Ovary (tissue), 9 donors: ENCODE data around the gene ATXN1. TPM values are rescaled to one million over a fixed set of nuclear protein-coding genes. Genes with fewer than 3 reads are reported as not detected.
"Not testable (repeated sequence)": the region's sequence is repeated elsewhere in the genome, so short reads cannot be mapped to it uniquely, and the experiment has no call there.

Experiments
- DNase-seq, 5 donors: peaks; one replicate each; pipeline ENCODE4 v3.0.0-alpha.2; 2019 to 2020
- H3K27ac ChIP-seq, 2 donors: fragments of 200-600 bp; one replicate each; pipeline versions ENCODE4 v1.5.1 to v1.8.0; 2019 to 2022
- H3K27me3 ChIP-seq: fragments of 200-600 bp; one replicate; pipeline ENCODE4 v1.8.0; 2022
- H3K36me3 ChIP-seq: fragments of 200-600 bp; sonication (generic); one replicate; pipeline ENCODE4 v1.5.1; 2019
- H3K4me1 ChIP-seq: one replicate; pipeline ENCODE4 v1.8.1; 2013; ENCODE audit warnings: mild to moderate bottlenecking, moderate library complexity; ENCODE audit not compliant: insufficient read depth
- H3K4me3 ChIP-seq: fragments of 200-600 bp; sonication (generic); one replicate; pipeline ENCODE4 v1.5.1; 2017
- H3K9me3 ChIP-seq, 2 donors: fragments of 200-600 bp in 1 of 2; sonication (generic) in 1 of 2; one replicate each; pipeline versions ENCODE4 v1.5.1 to v1.8.1; 2013 to 2019; ENCODE audit warnings: mild to moderate bottlenecking in 1 of 2, moderate library complexity in 1 of 2
- CTCF ChIP-seq, 3 donors: fragments of 450-650 bp in 2 of 3; fragments of 200-600 bp in 1 of 3; IDR thresholded peaks; one replicate each; pipeline versions ENCODE4 v1.5.1 to v1.8.0; 2016 to 2022; ENCODE audit warnings: antibody characterized with exemption in 3 of 3, mild to moderate bottlenecking in 1 of 3
- EP300 ChIP-seq: sonication (generic); formaldehyde crosslinking; IDR thresholded peaks from one replicate; pipeline ENCODE4 v1.6.1; 2017; ENCODE audit warnings: antibody characterized with exemption
- POLR2A ChIP-seq: fragments of 450-650 bp; IDR thresholded peaks from one replicate; pipeline ENCODE4 v1.6.1; 2017; ENCODE audit warnings: antibody characterized with exemption, mild to moderate bottlenecking, moderate library complexity
- WGBS, 3 donors: extraction: QIAGEN DNeasy Blood & Tissue Kit in 1 of 3; methylation state at CpG; one replicate each; pipeline versions ENCODE4 v1.1.5 to v1.1.7; 2013 to 2017; 5-methylcytosine and 5-hydroxymethylcytosine counted together
- intact Hi-C, 4 donors: fragments of 100-400 bp; cut with DNase I; formaldehyde crosslinking; loops; one replicate each; pipeline versions ENCODE4 v1.11.0 to v1.15.1; 2022 to 2023
- polyA plus RNA-seq, 2 donors: library from polyadenylated mRNA; stranded (reverse); fragments of 200-250 nt in 1 of 2; fragments of 350-450 nt in 1 of 2; fragmentation: Illumina TruSeq in 1 of 2; extraction: RNeasy Lipid Tissue Mini Kit (QIAGEN cat#74804) in 1 of 2; gene quantifications; one replicate each; pipeline ENCODE4 v1.2.3, GENCODE V29; 2013 to 2014
- total RNA-seq, 7 donors: library from RNA; depleted of rRNA in 2 of 7; stranded (reverse); fragments of >200 nt in 2 of 7; fragmentation: NEBNext Ultra II Directional in 3 of 7; extraction: Animal tissue kit (Norgen Biotek cat#: 25700) in 3 of 7; gene quantifications; one replicate each; pipeline versions ENCODE4 v1.1.0 to v1.2.4, GENCODE V29; 2016 to 2023
- donor health status: DM: no; HTN: no; CAD: no; lungs with moderate emphysema.
- donor health status: DM: no; HTN: no; CAD: no.
- donor health status: Bipolar disorder and iron deficiency.
- donor health status: DM: yes; HTN: yes; CAD: no.
- donor health status: DM: no; HTN: no; CAD: no.
- donor health status: DM: yes; HTN: yes; CAD: no.

Gene ATXN1
- total and polyA plus RNA-seq, 9 donors, result 7.3 to 38.2 (median 30.4) TPM

- H3K4me3 ChIP-seq, result no peak overlapping the region
- H3K9me3 ChIP-seq, result no peaks in the 10 kb centered on the region
- no peaks in the 10 kb centered on the region for H3K36me3 ChIP-seq
- 94 to 99% (median 96%) methylated on average over 4 of the region's 4 CpGs for WGBS, 3 donors
- peaks cover 6% of the 10 kb centered on the region for H3K4me1 ChIP-seq
- intact Hi-C loops, result no loop called here
- H3K27me3 ChIP-seq, result no peaks in the 10 kb centered on the region
- H3K27ac ChIP-seq, result no peak overlapping the region
- DNase-seq, result no peak
- TF ChIP-seq EP300 (no peak), CTCF (IDR thresholded peaks at IDR 0.05) (no peak), POLR2A (no peak)
These were observed 367.9 kb downstream of the ATXN1 start for GRCh38 chr6:16393326-16393725.

- intact Hi-C loops, result no loop called here
- Histone ChIP-seq H3K36me3 (no peaks in the 10 kb centered on the region), H3K4me1 (peaks cover 6% of the 10 kb centered on the region), H3K9me3 (no peaks in the 10 kb centered on the region), H3K4me3 (no peak overlapping the region), H3K27ac (peak overlapping the region; percentile 33 to 50), H3K27me3 (no peaks in the 10 kb centered on the region)
- DNase-seq, result no peak
- WGBS, 3 donors, result 59 to 80% (median 65%) methylated on average over 1 of the region's 1 CpG
- no peak for TF ChIP-seq CTCF (IDR thresholded peaks at IDR 0.05)
- TF ChIP-seq POLR2A, result no peak
- TF ChIP-seq EP300, result no peak
These were observed 369.2 kb downstream of the ATXN1 start for GRCh38 chr6:16392010-16392409.

GRCh38 chr6:16391451-16391912, 369.8 kb downstream of the ATXN1 start:
- 3 to 29% (median 17%) methylated on average over 2 of the region's 2 CpGs for WGBS, 3 donors
- no peaks in the 10 kb centered on the region for H3K36me3 ChIP-seq
- H3K9me3 ChIP-seq, result no peaks in the 10 kb centered on the region
- H3K27ac ChIP-seq, result peak overlapping the region; percentile 33 to 50
- no peaks in the 10 kb centered on the region for H3K27me3 ChIP-seq
- no peak for DNase-seq
- H3K4me1 ChIP-seq, result peaks cover 6% of the 10 kb centered on the region
- TF ChIP-seq CTCF (IDR thresholded peaks at IDR 0.05), result no peak
- TF ChIP-seq POLR2A, result no peak
- no peak for TF ChIP-seq EP300
- no peak overlapping the region for H3K4me3 ChIP-seq
- intact Hi-C loops, result no loop called here

- H3K4me3 ChIP-seq, H3K36me3 ChIP-seq, H3K27me3 ChIP-seq, H3K27ac ChIP-seq, intact Hi-C loops, H3K9me3 ChIP-seq, DNase-seq, H3K4me1 ChIP-seq: not testable (repeated sequence)
- WGBS, 3 donors, result 93 to 98% (median 98%) methylated on average over 6 of the region's 6 CpGs
These were observed 370.3 kb downstream of the ATXN1 start for GRCh38 chr6:16390909-16391450.

GRCh38 chr6:16389642-16390041, 371.6 kb downstream of the ATXN1 start:
- H3K27ac ChIP-seq, result no peak overlapping the region
- TF ChIP-seq POLR2A (no peak), CTCF (IDR thresholded peaks at IDR 0.05) (no peak), EP300 (no peak)
- no peaks in the 10 kb centered on the region for H3K36me3 ChIP-seq
- WGBS, 3 donors, result 88 to 95% (median 88%) methylated on average over 2 of the region's 2 CpGs
- no peak for DNase-seq
- no peak overlapping the region for H3K4me3 ChIP-seq
- H3K9me3 ChIP-seq, result no peaks in the 10 kb centered on the region
- intact Hi-C loops, result no loop called here
- peaks cover 6% of the 10 kb centered on the region for H3K4me1 ChIP-seq
- H3K27me3 ChIP-seq, result no peaks in the 10 kb centered on the region
